Hematopoietic multipotent progenitor cell treated with erythropoietin and hydrocortisone succinate and interleukin-3 and kit ligand, for 4 days (in vitro differentiated cells): Measurements from ENCODE around the gene CD274.
"Not testable (repeated sequence)": the region's sequence is repeated elsewhere in the genome, so short reads cannot be mapped to it uniquely, and the experiment has no call there.

ENCODE experiments used
- DNase-seq: peaks from one replicate; pipeline ENCODE4 v3.0.0-alpha.2; 2015

Gene CD274

GRCh38 chr9:5468850-5469249 is 18.5 kb downstream of the CD274 start:
- DNase-seq: no peak

GRCh38 chr9:5470122-5470521 is 19.8 kb downstream of the CD274 start:
- DNase-seq: no peak

- DNase-seq: no peak
These were observed 20.5 kb downstream of the CD274 start for GRCh38 chr9:5470816-5471215.

- not testable (repeated sequence) for DNase-seq
These were observed 25.3 kb downstream of the CD274 start for GRCh38 chr9:5475611-5476010.

- no peak for DNase-seq
These were observed 27.9 kb downstream of the CD274 start for GRCh38 chr9:5478206-5478605.

GRCh38 chr9:5479994-5480694 is 29.8 kb downstream of the CD274 start:
- DNase-seq: no peak

- DNase-seq: no peak
These were observed 30.6 kb downstream of the CD274 start for GRCh38 chr9:5480919-5481318.

GRCh38 chr9:5481322-5482040 is 31.1 kb downstream of the CD274 start:
- peak; percentile 46 for DNase-seq

GRCh38 chr9:5482194-5482593 is 31.9 kb downstream of the CD274 start:
- DNase-seq: no peak

- DNase-seq: peak; percentile 89
These were observed 33.0 kb downstream of the CD274 start for GRCh38 chr9:5483306-5483705.

GRCh38 chr9:5485378-5486085 is 35.2 kb downstream of the CD274 start:
- DNase-seq: peak; percentile 43

GRCh38 chr9:5486988-5487387 is 36.6 kb downstream of the CD274 start:
- DNase-seq: peak; percentile 29

GRCh38 chr9:5488221-5489008 is 38.1 kb downstream of the CD274 start:
- no peak for DNase-seq

- DNase-seq: peak; percentile 29
These were observed 39.5 kb downstream of the CD274 start for GRCh38 chr9:5489630-5490490.

- no peak for DNase-seq
These were observed 42.8 kb downstream of the CD274 start for GRCh38 chr9:5492965-5493678.

GRCh38 chr9:5493679-5494511 is 43.6 kb downstream of the CD274 start:
- DNase-seq: peak; percentile 85

GRCh38 chr9:5494765-5495164 is 44.4 kb downstream of the CD274 start:
- not testable (repeated sequence) for DNase-seq

GRCh38 chr9:5499157-5499556 is 48.8 kb downstream of the CD274 start:
- no peak for DNase-seq

- peak; percentile 99 for DNase-seq
These were observed 49.6 kb downstream of the CD274 start for GRCh38 chr9:5499889-5500398.
